A673 (cell line): ENCODE measurements around the gene BCO1.

ENCODE experiments used
- EZH2 ChIP-seq: fragments of 200-600 bp; sonication (generic); IDR thresholded peaks from 2 replicates; pipeline ENCODE4 v1.6.1; 2017; ENCODE audit warnings: borderline replicate concordance, low read depth, mild to moderate bottlenecking, mixed read lengths, antibody characterized with exemption, low read length; ENCODE audit not compliant: poor library complexity, severe bottlenecking
- TF ChIP-seq, protein P1 (sequence below): fragments of 300-800, 200-600 bp; sonication (generic); conservative IDR thresholded peaks from 2 replicates; pipeline ENCODE4 v1.5.1; 2017; ENCODE audit warnings: low read depth, mild to moderate bottlenecking, antibody characterized with exemption, low read length, moderate library complexity, mixed read lengths

GRCh38 chr16:81190667-81191066 lies 47.8 kb upstream of the BCO1 start:
- no peak for TF ChIP-seq EZH2
- TF ChIP-seq, protein P1, sequence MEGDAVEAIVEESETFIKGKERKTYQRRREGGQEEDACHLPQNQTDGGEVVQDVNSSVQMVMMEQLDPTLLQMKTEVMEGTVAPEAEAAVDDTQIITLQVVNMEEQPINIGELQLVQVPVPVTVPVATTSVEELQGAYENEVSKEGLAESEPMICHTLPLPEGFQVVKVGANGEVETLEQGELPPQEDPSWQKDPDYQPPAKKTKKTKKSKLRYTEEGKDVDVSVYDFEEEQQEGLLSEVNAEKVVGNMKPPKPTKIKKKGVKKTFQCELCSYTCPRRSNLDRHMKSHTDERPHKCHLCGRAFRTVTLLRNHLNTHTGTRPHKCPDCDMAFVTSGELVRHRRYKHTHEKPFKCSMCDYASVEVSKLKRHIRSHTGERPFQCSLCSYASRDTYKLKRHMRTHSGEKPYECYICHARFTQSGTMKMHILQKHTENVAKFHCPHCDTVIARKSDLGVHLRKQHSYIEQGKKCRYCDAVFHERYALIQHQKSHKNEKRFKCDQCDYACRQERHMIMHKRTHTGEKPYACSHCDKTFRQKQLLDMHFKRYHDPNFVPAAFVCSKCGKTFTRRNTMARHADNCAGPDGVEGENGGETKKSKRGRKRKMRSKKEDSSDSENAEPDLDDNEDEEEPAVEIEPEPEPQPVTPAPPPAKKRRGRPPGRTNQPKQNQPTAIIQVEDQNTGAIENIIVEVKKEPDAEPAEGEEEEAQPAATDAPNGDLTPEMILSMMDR: no peak
